SK-N-SH treated with all-trans-retinoic acid at 6 μM for 48 hours (cell line): ENCODE results near the gene ZNF236.

ENCODE experiments used
- ARNTL ChIP-seq: fragments of 450-650 bp; formaldehyde crosslinking; IDR thresholded peaks from 2 replicates; pipeline ENCODE4 v1.5.0; 2020; ENCODE audit warnings: low read depth, mild to moderate bottlenecking, moderate library complexity, borderline replicate concordance
- BACH2 ChIP-seq: fragments of 250-450 bp; sonication (Bioruptor Pico); IDR thresholded peaks from 2 replicates; pipeline ENCODE4 v1.9.0; 2021; ENCODE audit warnings: mild to moderate bottlenecking, borderline replicate concordance
- PATZ1 ChIP-seq: fragments of 250-450 bp; sonication (Bioruptor Pico); IDR thresholded peaks from 2 replicates; pipeline ENCODE4 v1.8.0; 2020; ENCODE audit warnings: mild to moderate bottlenecking, moderate library complexity, borderline replicate concordance
- SNAI2 ChIP-seq: fragments of 250-450 bp; sonication (Bioruptor Pico); IDR thresholded peaks from 2 replicates; pipeline ENCODE4 v1.5.0; 2020; ENCODE audit warnings: mild to moderate bottlenecking, moderate library complexity
- ZFP3 ChIP-seq: fragments of 250-450 bp; sonication (Bioruptor Pico); IDR thresholded peaks from 2 replicates; pipeline ENCODE4 v1.5.0; 2020; ENCODE audit warnings: mild to moderate bottlenecking, moderate library complexity
- ZFP30 ChIP-seq: fragments of 450-650 bp; formaldehyde crosslinking; IDR thresholded peaks from 2 replicates; pipeline ENCODE4 v1.5.0; 2022; ENCODE audit warnings: mild to moderate bottlenecking, moderate library complexity
- ZNF565 ChIP-seq: fragments of 450-650 bp; formaldehyde crosslinking; conservative IDR thresholded peaks from 2 replicates; pipeline ENCODE4 v1.5.0; 2020; ENCODE audit warnings: low read depth, mild to moderate bottlenecking, moderate library complexity
- ZNF8 ChIP-seq: fragments of 450-650 bp; formaldehyde crosslinking; IDR thresholded peaks from 2 replicates; pipeline ENCODE4 v1.5.0; 2020; ENCODE audit warnings: mild to moderate bottlenecking, moderate library complexity
- TF ChIP-seq, protein P1 (sequence below): fragments of 250-450 bp; sonication (Bioruptor Pico); IDR thresholded peaks from 2 replicates; pipeline ENCODE4 v1.5.1; 2020; ENCODE audit warnings: low read depth, mild to moderate bottlenecking, moderate library complexity

DNA sequence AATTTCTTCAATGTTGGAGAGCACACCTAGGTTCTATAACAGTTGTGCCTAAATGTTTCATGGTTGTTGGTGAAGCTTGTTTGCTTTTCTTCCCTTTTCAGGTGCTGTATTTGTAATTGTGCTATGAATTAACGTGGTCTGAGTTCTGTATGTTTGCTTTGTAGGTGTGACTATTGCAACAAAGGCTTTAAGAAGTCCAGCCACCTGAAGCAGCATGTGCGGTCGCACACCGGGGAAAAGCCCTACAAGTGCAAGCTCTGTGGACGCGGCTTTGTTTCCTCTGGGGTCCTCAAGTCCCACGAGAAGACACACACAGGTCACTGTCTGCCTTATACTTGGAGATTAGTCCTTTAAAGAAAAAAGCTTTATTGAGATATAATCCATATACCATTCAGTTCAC is 91.2 kb downstream of the ZNF236 start:
- TF ChIP-seq, protein P1, sequence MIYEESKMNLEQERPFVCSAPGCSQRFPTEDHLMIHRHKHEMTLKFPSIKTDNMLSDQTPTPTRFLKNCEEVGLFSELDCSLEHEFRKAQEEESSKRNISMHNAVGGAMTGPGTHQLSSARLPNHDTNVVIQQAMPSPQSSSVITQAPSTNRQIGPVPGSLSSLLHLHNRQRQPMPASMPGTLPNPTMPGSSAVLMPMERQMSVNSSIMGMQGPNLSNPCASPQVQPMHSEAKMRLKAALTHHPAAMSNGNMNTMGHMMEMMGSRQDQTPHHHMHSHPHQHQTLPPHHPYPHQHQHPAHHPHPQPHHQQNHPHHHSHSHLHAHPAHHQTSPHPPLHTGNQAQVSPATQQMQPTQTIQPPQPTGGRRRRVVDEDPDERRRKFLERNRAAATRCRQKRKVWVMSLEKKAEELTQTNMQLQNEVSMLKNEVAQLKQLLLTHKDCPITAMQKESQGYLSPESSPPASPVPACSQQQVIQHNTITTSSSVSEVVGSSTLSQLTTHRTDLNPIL (CRISPR knock-in tag), result no peak
- no peak for TF ChIP-seq ZFP3 (CRISPR knock-in tag)
- TF ChIP-seq ZFP30 (CRISPR knock-in tag), result no peak
- TF ChIP-seq ZNF565, result no peak
- TF ChIP-seq SNAI2, result no peak
- TF ChIP-seq ZNF8 (CRISPR knock-in tag), result no peak
- TF ChIP-seq PATZ1, result no peak
- no peak for TF ChIP-seq ARNTL (CRISPR knock-in tag)
- no peak for TF ChIP-seq BACH2 (CRISPR knock-in tag)
